Measurements from ENCODE around the gene ACSM4.

ACSM4 gene

DNA sequence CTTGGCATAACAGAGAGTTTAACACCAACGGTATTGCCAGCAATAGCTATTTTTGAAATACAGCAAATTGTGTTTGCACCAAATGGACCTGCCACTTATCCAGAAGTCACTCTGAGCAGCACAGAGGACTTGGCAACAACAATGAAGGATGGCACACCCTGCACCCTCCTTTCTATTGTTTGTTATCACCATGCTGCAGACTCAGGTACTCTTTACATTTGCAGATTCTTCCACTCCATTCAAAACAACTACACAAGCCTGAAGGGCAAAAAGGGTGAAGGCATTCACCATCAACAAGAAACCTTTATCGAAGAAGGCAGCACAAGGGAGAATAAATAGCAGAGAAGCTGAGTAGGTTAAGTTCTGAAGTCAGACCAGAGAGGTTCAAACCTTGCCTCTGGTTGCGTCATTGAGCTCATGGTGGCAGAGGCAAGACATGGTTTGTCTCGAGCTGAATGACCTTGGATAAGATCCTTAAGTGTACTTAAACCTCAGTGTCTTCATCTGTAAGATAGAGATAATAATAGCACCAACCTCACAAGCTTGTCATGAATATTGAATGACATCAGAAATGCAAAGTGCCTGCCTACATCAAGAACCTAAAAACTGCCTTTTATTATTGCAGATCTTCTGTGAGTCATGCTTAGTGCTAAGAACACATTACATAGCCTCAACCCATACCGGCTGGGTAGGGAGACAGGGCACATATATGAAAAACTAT, 1.4 kb upstream of the ACSM4 start:
- TF ChIP-seq, protein P1, sequence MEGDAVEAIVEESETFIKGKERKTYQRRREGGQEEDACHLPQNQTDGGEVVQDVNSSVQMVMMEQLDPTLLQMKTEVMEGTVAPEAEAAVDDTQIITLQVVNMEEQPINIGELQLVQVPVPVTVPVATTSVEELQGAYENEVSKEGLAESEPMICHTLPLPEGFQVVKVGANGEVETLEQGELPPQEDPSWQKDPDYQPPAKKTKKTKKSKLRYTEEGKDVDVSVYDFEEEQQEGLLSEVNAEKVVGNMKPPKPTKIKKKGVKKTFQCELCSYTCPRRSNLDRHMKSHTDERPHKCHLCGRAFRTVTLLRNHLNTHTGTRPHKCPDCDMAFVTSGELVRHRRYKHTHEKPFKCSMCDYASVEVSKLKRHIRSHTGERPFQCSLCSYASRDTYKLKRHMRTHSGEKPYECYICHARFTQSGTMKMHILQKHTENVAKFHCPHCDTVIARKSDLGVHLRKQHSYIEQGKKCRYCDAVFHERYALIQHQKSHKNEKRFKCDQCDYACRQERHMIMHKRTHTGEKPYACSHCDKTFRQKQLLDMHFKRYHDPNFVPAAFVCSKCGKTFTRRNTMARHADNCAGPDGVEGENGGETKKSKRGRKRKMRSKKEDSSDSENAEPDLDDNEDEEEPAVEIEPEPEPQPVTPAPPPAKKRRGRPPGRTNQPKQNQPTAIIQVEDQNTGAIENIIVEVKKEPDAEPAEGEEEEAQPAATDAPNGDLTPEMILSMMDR (IDR thresholded peaks at IDR 0.05; ENCODE audit: borderline replicate concordance, control extremely low read depth, extremely low read depth, insufficient read depth, missing control alignments) = no peak

DNA sequence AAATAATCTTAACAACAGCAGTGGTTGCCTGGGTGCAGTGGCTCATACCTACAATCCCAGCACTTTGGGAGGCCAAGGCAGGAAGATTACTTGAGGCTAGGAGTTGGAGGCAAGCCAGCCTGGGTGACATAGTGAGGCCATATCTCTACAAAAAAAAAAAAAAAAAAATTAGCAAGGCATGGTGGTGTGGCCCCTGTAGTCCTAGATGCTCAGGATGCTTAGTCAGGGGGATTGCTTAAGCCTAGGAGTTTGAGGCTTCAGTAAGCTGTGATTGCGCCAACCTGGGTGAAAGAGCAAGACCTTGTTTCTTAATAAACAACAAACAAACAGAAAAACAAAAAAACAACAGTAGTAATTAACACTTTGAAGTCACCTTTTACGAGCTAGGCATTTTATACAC, 642 bp upstream of the ACSM4 start:
- in situ Hi-C loops (cut with MboI; ENCODE audit: low sequenced_read_pairs, unreplicated experiment) = no loop called here
- DNase-seq (ENCODE audit: low spot score) = no peak
- TF ChIP-seq, protein P1 (IDR thresholded peaks at IDR 0.05; ENCODE audit: borderline replicate concordance, control extremely low read depth, extremely low read depth, insufficient read depth, missing control alignments) = no peak

More for the DNA sequence above, 1.4 kb upstream of the ACSM4 start:
- in situ Hi-C loops (cut with MboI; ENCODE audit: low sequenced_read_pairs, unreplicated experiment) = no loop called here
- DNase-seq (ENCODE audit: low spot score) = no peak

DNA sequence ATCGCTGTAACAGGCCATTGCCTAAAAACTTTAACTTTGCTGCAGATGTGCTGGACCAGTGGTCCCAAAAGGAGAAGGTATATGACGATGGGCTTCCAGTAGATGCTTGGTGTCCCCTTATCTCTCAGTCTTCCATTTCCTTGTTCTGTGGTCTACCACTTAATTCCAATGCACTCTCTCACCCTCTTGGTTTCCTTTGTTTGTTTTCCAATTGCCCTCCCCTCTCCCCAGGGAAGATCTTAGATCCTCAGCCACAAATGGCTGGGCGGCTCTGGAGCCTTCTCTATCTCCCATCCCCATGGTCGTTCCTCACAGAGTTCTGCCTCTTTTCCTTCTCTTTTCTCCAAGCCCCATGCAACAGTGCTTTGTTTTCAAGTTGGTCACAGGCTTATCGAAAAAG, 584 bp downstream of the ACSM4 start:
- in situ Hi-C loops (cut with MboI; ENCODE audit: low sequenced_read_pairs, unreplicated experiment) = no loop called here
- DNase-seq (ENCODE audit: low spot score) = no peak
- TF ChIP-seq, protein P1 (IDR thresholded peaks at IDR 0.05; ENCODE audit: borderline replicate concordance, control extremely low read depth, extremely low read depth, insufficient read depth, missing control alignments) = no peak

DNA sequence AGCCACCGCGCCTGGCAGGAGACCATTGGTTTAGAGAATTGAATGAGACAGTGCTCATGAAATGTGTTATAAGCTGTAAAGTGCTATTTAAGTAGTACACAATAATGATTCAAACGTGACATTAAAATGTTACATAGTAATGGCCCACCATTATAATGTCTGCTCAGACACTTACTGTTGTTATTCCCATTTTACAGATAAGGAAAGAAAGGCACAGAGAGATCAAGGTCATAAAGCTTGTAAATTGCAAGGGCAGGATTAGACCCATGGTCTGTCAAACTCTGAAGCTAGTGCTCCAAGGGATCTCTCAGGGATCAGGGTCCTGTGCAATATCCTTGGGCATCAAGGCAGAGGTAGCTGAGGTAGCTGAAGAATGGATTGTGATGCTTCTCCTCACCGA, 6.2 kb downstream of the ACSM4 start:
- TF ChIP-seq, protein P1 (IDR thresholded peaks at IDR 0.05; ENCODE audit: borderline replicate concordance, control extremely low read depth, extremely low read depth, insufficient read depth, missing control alignments) = no peak
- in situ Hi-C loops (cut with MboI; ENCODE audit: low sequenced_read_pairs, unreplicated experiment) = no loop called here

DNA sequence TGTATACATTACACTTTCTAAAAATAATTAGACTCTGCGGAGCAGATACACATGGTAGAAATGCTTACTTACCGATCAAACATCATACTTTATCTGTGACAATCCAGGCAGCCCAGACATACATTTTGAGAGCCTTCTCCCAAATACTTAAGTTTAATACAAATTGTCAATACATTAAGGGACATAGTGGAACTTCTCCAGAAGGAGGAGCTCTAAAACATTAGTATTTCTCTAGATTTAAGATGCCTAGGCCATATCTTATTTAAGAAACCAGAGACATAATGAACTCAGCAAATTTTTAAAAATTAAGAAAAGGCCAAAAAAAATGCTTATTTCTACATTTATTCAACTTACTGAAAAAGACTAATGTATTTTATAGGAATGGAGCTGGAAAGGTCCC, 16.1 kb downstream of the ACSM4 start:
- in situ Hi-C loops (cut with MboI; ENCODE audit: low sequenced_read_pairs, unreplicated experiment) = no loop called here
- DNase-seq (ENCODE audit: low spot score) = no peak

More for the DNA sequence above, 6.2 kb downstream of the ACSM4 start:
- DNase-seq (ENCODE audit: low spot score) = no peak

DNA sequence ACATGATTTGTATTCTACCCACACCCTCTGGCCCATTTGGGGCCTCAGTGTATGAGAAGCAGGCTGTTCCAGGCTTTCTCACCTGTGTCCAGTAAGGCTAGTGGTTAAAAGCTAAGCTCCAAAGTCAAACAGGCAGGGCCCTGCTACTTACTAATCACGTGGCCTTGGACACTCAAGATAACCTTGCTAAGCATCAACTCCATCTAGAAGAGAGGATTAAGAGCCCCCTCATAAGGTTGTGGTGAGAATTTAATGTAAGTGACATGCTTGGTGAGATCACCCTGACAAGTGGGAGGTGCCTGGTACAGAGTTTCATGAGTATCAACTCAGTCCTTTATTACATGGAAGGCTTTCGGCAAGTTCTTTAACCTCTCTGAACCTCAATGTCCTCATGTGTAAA, 17.8 kb downstream of the ACSM4 start:
- DNase-seq (ENCODE audit: low spot score) = no peak
- TF ChIP-seq, protein P1 (IDR thresholded peaks at IDR 0.05; ENCODE audit: borderline replicate concordance, control extremely low read depth, extremely low read depth, insufficient read depth, missing control alignments) = no peak
- in situ Hi-C loops (cut with MboI; ENCODE audit: low sequenced_read_pairs, unreplicated experiment) = no loop called here

More for the DNA sequence above, 16.1 kb downstream of the ACSM4 start:
- TF ChIP-seq, protein P1 (IDR thresholded peaks at IDR 0.05; ENCODE audit: borderline replicate concordance, control extremely low read depth, extremely low read depth, insufficient read depth, missing control alignments) = no peak
